ENCODE measurements around the gene FGGY.

Gene FGGY

GRCh38 chr1:59768792-59769735, 472.2 kb downstream of the FGGY start:
- DNase-seq (ENCODE audit: low read depth) = no peak

GRCh38 chr1:59769736-59770095, 472.8 kb downstream of the FGGY start:
- no peak for DNase-seq (ENCODE audit: low read depth)

- DNase-seq (ENCODE audit: low read depth) = no peak
Observed at GRCh38 chr1:59771361-59771760, 474.5 kb downstream of the FGGY start.

- no peak for DNase-seq (ENCODE audit: low read depth)
Observed at GRCh38 chr1:59775480-59775879, 478.6 kb downstream of the FGGY start.

- DNase-seq (ENCODE audit: low read depth) = no peak
Observed at GRCh38 chr1:59776960-59777852, 480.3 kb downstream of the FGGY start.

- DNase-seq (ENCODE audit: low read depth) = no peak
Observed at GRCh38 chr1:59779949-59780348, 483.1 kb downstream of the FGGY start.

GRCh38 chr1:59788825-59789224, 491.9 kb downstream of the FGGY start:
- no peak for DNase-seq (ENCODE audit: low read depth)

- no peak for DNase-seq (ENCODE audit: low read depth)
Observed at GRCh38 chr1:59798600-59798999, 501.7 kb downstream of the FGGY start.

GRCh38 chr1:59803458-59804038, 506.7 kb downstream of the FGGY start:
- DNase-seq (ENCODE audit: low read depth) = no peak

GRCh38 chr1:59804301-59804700, 507.4 kb downstream of the FGGY start:
- no peak for DNase-seq (ENCODE audit: low read depth)

GRCh38 chr1:59805554-59805953, 508.7 kb downstream of the FGGY start:
- DNase-seq (ENCODE audit: low read depth) = no peak

All from activated T-cell treated with anti-CD3 and anti-CD28 coated beads for 1 hour (primary cell).